DND-41 (cell line): ENCODE data around the gene OTX1.

Experiments
- EZH2 ChIP-seq: IDR thresholded peaks from 3 replicates; pipeline ENCODE4 v1.6.1; 2012; ENCODE audit warnings: borderline replicate concordance, low read depth, mild to moderate bottlenecking, moderate library complexity, low read length, inconsistent platforms; ENCODE audit not compliant: severe bottlenecking
- TF ChIP-seq, protein P1 (sequence below): IDR thresholded peaks from 2 replicates; pipeline ENCODE4 v1.5.1; 2012; ENCODE audit warnings: borderline replicate concordance, low read length, moderate library complexity, mild to moderate bottlenecking; ENCODE audit not compliant: poor library complexity, severe bottlenecking; ENCODE audit errors: extremely low read depth

DNA sequence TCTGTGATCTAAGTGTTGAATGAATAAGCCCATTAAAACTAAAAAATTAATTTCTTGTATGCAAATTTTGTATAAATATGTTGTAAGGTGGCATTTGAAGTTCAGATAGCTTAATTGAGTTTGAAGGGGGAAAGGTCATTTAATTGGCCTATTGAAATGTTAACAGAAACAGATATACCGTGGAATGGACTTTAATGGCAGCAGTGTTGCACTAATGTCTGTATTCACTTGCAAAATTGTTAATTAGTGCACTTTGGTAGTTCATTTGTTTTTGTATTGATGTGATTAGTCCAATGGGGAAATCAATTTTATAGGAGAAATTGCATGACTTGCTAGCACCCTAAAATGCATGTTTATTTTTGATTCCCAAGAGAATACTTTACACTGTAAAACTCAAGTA lies 41.8 kb upstream of the OTX1 start:
- TF ChIP-seq, protein P1, sequence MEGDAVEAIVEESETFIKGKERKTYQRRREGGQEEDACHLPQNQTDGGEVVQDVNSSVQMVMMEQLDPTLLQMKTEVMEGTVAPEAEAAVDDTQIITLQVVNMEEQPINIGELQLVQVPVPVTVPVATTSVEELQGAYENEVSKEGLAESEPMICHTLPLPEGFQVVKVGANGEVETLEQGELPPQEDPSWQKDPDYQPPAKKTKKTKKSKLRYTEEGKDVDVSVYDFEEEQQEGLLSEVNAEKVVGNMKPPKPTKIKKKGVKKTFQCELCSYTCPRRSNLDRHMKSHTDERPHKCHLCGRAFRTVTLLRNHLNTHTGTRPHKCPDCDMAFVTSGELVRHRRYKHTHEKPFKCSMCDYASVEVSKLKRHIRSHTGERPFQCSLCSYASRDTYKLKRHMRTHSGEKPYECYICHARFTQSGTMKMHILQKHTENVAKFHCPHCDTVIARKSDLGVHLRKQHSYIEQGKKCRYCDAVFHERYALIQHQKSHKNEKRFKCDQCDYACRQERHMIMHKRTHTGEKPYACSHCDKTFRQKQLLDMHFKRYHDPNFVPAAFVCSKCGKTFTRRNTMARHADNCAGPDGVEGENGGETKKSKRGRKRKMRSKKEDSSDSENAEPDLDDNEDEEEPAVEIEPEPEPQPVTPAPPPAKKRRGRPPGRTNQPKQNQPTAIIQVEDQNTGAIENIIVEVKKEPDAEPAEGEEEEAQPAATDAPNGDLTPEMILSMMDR, result no peak
- no peak for TF ChIP-seq EZH2
